Measurements from ENCODE around the gene FGD1.

The FGD1 gene

GRCh38 chrX:54473993-54474859 lies 21.8 kb downstream of the FGD1 start:
- DNase-seq (ENCODE audit: low spot score), result no peak

- no peak for DNase-seq (ENCODE audit: low spot score)
Measured at GRCh38 chrX:54470054-54470760, 25.8 kb downstream of the FGD1 start.

- no peak for DNase-seq (ENCODE audit: low spot score)
Measured at GRCh38 chrX:54452920-54453319, 43.1 kb downstream of the FGD1 start.

GRCh38 chrX:54449929-54450328 lies 46.1 kb downstream of the FGD1 start:
- DNase-seq (ENCODE audit: low spot score), result no peak

GRCh38 chrX:54447461-54447860 lies 48.6 kb downstream of the FGD1 start:
- no peak for DNase-seq (ENCODE audit: low spot score)

GRCh38 chrX:54446084-54446483 lies 50.0 kb downstream of the FGD1 start:
- DNase-seq (ENCODE audit: low spot score), result no peak

GRCh38 chrX:54444752-54445151 lies 51.3 kb downstream of the FGD1 start:
- DNase-seq (ENCODE audit: low spot score), result no peak

GRCh38 chrX:54442790-54443189 lies 53.2 kb downstream of the FGD1 start:
- no peak for DNase-seq (ENCODE audit: low spot score)

GRCh38 chrX:54439960-54440871 lies 55.8 kb downstream of the FGD1 start, which contains the start of gene TSR2:
Gene TSR2 (plus strand): TSS chrX:54440404. CDS start chrX:54440422, 18 bp downstream.
- peak; percentile 72 for DNase-seq (ENCODE audit: low spot score)

GRCh38 chrX:54435121-54435520 lies 60.9 kb downstream of the FGD1 start:
- DNase-seq (ENCODE audit: low spot score), result no peak

- DNase-seq (ENCODE audit: low spot score), result no peak
Measured at GRCh38 chrX:54430519-54430918, 65.5 kb downstream of the FGD1 start.

- no peak for DNase-seq (ENCODE audit: low spot score)
Measured at GRCh38 chrX:54427837-54428424, 68.1 kb downstream of the FGD1 start.

- DNase-seq (ENCODE audit: low spot score), result no peak
Measured at GRCh38 chrX:54423161-54423888, 72.7 kb downstream of the FGD1 start.

GRCh38 chrX:54422168-54422567 lies 73.9 kb downstream of the FGD1 start:
- no peak for DNase-seq (ENCODE audit: low spot score)

GRCh38 chrX:54419559-54420302 lies 76.3 kb downstream of the FGD1 start:
- no peak for DNase-seq (ENCODE audit: low spot score)

- DNase-seq (ENCODE audit: low spot score), result no peak
Measured at GRCh38 chrX:54416965-54417364, 79.1 kb downstream of the FGD1 start.

- DNase-seq (ENCODE audit: low spot score), result no peak
Measured at GRCh38 chrX:54415534-54416350, 80.3 kb downstream of the FGD1 start.

GRCh38 chrX:54413753-54414152 lies 82.3 kb downstream of the FGD1 start:
- no peak for DNase-seq (ENCODE audit: low spot score)

- no peak for DNase-seq (ENCODE audit: low spot score)
Measured at GRCh38 chrX:54411732-54412131, 84.3 kb downstream of the FGD1 start.

GRCh38 chrX:54407266-54407665 lies 88.8 kb downstream of the FGD1 start:
- DNase-seq (ENCODE audit: low spot score), result no peak

Measured in COLO829 (cell line).